Hypothalamus (tissue), 51 donors: ENCODE measurements around the gene FAM210B.
"Not testable (repeated sequence)": the region's sequence is repeated elsewhere in the genome, so short reads cannot be mapped to it uniquely, and the experiment has no call there.

Experiments
- DNase-seq, 51 donors: peaks; one replicate each; lab custom pipeline; 2025; lab: John Stamatoyannopoulos, UW

Gene FAM210B, protein sequence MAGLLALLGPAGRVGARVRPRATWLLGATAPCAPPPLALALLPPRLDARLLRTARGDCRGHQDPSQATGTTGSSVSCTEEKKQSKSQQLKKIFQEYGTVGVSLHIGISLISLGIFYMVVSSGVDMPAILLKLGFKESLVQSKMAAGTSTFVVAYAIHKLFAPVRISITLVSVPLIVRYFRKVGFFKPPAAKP

DNA sequence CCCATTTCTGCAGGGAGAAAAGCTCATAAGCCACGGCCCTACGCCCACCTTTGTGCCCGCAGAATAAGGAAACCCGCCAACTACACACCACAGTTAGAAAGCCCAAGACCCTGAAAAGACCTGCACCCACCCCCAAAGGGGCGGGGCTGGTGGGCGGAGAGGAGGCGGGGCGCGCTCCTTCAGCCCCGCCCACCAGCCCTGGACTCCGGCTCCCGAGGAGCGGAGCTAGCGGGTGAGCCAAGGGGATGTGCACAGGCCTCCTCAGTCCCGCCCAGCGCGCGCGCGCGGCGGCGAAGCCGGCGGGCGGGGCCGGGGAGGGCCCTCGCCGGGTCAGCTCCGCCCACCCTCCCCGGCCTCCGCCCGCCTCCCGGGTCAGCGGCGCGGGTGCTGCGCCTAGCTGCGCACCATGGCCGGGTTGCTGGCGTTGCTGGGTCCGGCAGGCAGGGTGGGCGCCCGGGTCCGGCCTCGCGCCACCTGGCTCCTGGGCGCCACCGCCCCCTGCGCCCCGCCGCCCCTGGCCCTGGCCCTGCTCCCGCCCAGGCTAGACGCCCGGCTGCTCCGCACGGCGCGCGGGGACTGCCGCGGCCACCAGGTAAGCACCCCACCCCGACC is at the start of gene FAM210B:
Gene FAM210B, plus strand, starts transcription at position 375 of the 612 bp plus-strand sequence. Its CDS starts 32 bp downstream, at position 407.
- peak in 50 of 51 donors; percentile 27 to 94 (median 79) for DNase-seq

DNA sequence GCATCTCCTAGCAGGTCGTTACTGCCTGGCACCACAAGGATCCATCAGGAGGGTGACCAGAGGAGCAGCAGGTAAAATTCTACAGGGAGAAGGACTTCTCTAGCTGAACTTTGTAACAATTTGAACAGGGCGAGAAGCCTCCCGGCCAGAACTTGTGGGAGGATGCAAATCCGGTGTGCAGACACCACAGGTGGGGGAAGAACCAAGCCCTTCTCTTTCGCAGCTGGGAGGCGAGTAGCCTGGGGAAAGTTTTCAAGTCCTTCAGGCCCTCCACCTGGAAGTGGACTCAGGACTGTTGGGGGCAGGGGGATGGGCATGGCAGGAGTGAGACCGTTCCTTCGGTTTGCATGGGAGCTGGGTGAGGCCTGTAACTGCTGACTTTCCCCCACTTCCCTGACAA is 42.7 kb upstream of the FAM210B start:
- no peak for DNase-seq

DNA sequence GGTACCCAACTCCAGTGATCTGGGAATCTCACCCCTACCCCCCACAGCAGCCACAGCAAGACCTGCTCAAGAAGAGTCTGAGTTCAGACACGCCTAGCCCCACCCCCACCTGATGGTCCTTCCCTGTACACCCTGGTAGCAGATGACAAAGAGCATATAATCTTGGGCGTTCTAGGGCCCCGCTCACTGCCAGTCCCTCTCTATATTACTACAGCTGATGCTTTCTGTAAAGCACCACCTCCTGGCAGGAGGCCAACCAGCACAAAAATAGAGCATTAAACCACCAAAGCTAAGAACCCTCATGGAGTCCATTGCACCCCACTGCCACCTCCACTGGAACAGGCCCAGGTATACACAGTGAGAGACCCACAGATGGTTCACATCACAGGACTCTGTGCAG is 42.3 kb upstream of the FAM210B start:
- DNase-seq: no peak

DNA sequence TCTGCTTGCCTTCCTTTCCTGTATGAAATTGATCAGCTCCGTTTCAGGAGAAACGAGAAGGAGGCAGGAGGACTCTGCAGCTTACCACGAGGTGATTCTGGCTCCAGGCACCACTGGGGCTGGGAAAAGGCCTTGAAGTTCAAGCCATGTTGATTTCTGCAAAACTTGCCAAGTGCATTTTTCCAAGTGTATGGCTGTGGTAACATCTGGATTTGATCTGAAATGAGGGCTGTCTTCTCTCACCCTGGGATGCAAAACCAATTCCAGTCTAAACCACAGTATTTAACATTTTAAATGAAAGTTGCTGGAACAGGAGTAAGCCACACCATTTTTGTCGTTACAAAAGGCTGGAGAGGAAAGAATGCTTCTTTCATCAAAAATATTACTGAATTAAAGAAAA is 36.1 kb upstream of the FAM210B start:
- DNase-seq: no peak

DNA sequence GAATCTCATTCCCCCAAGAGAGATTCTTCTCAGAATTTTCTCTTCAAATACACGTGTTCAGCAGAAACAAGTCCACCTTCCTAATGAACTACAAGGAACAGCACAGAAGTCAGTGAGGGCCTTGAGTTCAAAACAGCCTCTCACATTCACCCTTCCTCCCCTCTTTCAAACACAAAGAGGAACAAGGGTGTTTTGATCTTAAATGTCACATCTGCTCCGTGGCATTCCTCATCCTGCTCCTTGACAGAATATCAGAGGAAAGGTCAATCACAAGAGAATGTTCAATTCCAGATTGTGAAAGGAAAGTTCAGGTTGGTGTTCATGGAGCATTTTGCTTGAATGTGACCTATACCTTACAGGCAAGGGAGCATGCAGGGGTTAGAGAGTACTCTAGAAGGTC is 35.6 kb upstream of the FAM210B start:
- DNase-seq: no peak

DNA sequence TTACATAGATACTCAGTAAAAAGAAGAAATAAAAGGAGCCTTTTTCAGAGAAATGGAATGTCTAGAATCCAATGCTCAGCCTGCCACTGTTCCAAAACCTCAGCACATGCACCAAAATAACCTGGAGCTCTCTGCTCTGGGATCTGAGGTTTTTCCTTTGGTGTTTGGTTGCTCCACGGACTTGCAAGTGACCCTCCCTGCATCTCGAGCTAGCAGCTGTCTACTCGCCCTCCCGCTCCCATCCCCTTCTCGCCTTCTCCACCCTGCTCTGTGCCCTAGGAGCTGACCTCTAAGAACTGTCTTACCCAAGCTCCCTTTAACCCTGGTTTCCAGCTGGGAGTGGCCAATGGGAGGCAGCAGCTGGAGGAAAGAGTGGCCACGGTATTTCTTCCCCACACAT is 35.1 kb upstream of the FAM210B start:
- peak in 1 of 51 donors; percentile 3 for DNase-seq

DNA sequence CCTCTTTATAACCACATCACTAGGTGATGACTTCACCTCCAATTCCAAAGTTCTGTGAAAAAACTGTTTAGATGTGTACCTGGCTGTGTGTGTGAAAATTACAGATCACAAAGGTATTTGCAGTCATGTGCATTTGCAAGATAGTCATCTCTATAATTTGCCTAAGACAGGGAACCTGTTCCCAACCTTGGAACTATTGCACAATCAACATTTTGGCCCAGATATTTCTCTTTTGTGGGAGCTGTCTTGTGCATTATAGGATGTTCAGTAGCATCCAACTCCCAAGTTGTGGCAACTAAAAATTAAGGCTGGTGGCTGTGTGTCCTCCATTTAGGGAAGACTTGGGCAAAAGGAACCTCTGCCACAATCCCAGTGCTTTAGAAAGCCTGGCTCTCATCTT is 34.0 kb upstream of the FAM210B start:
- no peak for DNase-seq

DNA sequence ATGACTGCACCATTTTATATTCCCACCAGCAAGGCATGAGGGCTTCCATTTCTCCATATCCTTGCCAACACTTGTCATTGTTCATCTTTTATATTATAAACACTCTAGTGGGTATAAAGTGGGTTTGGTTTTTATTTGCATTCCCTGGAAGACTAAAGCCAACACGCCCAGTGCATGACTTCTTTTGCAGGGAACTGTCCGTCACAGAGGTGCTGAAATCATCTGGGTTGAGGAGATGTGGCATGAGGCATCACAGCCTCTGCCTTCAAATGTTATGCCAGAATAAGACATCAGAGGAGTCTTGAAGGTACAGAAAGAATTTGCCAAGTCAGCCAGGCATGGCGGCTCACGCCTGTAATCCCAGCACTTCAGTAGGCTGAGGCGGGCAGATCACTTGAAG is 29.9 kb upstream of the FAM210B start:
- peak in 1 of 51 donors; percentile 4 for DNase-seq

DNA sequence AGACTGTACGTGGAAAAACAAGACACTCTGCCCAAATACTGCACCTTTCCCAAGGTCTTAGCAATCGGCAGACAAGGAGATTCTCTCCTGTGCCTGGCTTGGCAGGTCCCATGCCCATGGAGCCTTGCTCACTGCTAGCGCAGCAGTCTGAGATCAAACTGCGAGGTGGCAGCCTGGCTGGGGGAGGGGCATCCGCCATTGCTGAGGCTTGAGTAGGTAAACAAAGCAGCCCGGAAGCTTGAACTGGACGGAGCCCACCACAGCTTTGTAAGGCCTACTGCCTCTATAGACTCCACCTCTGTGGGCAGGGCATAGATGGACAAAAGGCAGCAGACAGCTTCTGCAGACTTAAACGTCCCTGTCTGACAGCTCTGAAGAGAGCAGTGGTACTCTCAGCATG is 22.1 kb upstream of the FAM210B start:
- not testable (repeated sequence) for DNase-seq

DNA sequence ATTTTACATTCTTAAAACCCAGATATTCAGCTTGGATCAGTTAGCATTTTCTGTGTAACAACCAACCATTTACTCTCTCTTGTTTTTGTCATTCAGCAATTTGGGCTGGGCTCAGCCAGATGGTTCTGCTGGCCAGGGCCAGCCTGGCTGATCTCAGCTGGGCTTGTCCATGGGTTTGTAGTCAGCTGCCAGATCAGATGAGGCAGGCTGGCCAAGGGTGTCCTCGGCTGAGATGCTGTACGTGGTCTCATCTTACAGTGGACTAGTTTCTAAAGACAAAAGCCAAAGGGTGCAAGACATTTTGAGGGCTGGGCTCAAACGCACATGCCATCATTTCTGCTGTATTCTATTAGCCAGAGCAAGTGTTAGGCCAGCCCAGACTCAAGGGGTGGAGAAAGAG is 16.0 kb upstream of the FAM210B start:
- no peak for DNase-seq

DNA sequence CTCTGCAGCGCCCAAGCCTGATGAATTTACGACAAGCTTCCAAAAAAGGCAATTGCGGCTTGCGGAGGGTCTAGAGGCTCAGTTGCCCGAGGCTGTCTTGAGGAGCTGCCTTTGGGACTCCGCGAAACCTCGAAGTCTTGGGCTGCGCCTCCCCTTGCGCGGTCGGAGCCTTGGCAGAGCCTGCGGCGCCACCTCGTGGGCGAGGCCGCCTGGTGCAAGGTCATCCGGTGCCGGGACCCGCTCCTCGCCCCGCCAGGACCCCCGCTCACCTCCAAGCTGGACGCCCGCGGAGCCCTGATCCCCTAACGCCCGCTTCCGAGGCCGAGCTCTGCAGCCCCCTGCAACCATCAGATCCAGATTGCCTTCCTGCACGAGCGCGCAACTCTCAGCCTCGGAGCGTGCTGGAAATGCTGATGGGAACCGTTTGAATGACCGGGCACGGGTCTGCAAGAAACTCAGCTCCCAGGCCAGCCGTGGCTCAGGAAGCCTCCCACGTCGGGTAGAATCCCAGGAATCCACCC is 14.9 kb upstream of the FAM210B start:
- DNase-seq: peak in 34 of 51 donors; percentile 7 to 65 (median 22)

DNA sequence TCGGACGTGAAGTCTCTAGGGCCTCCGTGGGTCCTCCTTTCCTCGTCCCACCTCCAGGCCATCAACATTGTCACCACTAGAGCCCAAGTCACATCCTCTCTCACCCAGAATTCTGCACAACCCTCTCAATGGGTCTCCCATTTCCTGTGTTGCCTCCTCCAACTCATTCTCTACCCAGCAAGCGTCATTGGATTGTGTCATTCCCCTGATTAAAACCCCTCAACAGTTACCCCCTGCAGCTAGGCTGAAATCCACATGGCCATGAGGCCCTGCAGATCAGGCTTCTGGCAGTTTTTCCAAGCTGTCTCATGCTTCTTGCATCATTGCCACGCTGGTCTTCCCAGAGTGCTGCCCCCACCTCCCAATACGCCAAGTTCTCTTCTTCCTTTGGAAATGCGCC is 12.9 kb upstream of the FAM210B start:
- DNase-seq: no peak

DNA sequence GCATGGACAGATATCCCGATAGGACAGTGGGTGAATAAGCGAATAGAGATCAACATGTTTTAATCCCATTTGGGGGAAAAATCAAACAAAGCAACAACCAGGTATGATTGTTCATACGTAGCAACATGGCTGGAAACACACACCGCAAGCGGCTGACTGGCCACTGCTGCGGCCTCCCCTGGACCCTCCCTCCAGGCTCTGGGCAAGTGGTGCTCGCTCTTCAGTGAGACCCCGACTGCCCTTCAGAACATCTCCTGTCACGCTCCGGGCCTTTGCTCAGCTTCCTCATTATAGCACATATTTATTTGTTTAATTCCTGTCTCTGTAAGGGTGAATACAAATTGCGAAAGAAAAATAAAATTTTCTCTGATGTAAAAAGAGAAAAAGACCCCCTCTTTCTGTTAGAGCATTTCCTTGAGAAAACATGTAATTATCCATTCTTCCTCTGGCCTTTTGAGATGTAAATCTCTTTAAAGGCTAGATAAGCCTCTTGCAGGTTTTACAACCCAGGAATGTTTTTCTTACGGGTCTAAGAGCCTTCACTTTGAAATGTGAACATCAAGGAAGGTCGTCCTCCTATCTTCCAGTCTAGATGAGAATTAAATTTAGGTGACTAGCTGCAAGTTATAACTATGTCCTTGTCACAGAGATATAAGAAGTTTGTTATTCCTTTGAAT is 11.0 kb upstream of the FAM210B start:
- DNase-seq: no peak

DNA sequence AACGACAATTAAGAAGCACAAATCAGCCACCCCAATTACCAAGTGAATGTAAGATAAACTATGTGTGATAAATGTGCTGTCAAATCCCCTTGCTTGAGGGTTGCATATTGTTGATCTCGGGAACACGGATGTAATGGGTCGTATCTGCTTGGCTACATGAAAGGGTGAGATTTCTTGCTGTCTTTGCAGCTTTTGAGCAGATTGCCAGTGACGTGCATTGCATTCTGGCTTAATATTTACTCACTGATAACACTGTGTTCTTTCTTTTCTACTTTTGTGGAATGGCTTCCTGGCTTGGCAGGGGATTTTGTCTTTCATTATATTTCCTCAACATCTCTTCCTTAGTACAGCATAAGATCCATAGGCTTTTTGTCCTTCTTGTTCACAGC is 10.5 kb upstream of the FAM210B start:
- DNase-seq: no peak

DNA sequence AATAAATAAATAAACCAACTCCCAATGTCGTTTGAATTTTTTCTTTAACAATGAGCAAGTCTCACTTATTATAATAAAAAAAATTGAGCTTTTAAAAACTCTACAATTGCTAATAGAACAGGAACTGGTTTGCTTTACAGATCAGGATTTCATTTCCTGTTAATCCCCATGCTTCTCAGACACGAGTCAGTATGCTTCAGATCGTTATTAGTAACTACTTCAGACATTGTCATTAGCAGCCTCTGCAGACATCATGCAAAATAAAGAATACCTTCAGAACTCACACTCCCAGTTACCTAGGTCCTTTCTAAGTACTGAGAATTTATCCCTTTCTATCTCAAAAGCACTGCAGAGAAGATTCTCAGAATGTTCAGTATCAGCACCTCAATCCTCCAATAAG is 10.0 kb upstream of the FAM210B start:
- DNase-seq: no peak

DNA sequence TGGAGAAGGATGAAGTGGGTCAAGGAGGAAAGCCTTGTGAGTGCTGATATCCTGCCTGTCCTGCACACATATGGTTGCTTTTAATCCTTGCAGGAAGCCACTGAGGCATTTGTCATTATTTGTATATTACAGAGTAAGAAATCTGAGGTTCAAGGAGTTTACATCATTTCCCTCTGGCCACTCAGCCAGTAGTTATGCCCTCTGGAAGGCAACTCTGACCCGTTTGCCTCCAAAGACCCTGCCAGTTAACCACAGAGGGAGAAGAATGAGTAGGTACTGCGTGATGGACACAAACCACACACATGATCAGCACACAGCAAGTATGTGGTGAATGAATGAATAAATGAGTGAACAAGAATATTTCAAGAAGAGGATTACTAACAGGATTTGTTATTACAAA is 7.9 kb upstream of the FAM210B start:
- DNase-seq: no peak

DNA sequence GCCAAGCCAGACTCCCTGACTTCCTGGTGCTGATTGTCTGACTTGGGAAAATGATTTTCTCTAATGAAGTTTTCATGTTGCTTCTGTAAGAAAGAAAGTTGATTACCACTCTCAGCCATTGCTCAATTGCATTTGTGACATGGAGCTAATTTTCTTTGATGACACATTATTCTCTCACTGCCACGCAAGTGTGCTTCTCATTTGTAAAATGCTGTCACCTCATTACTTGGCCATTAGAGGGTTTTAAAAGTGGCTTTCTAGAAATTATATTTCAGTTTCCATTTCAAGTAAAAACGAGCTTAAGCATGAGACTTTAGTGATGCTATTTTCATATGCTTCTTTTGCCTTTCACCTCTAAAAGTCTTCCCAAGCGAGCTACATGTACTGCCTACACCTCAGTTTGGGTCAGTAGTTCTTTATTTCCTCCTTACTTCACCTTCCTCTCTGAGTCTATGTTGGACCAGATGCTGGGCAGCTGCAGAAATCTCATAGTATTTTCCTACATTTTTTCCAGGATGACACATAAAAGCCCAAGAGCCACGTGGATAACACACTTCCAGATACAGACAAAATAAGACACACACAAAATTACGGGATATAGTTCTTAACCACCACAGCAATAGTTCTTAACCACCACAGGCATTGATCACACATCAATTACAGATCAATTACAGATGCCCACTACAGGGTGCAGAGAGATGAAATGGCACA is 6.3 kb upstream of the FAM210B start:
- no peak for DNase-seq

DNA sequence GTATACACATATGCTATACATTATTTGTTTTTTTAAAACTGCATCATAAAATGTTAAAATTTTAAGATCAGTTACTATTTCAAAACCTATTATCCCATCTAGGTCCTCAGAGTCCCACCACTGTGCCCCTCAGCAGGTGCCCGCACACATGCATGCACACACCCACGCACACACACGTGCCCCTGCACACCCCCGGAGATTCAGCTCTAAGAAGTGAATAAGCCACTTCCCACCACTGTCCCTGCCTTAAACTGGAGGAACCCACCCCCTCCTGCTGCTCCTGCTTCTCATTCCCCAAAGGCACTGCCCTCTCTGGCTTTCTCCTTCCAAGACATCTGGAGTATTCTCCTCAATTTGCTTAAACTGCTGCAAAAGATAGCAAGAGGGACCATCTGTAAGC is 5.4 kb upstream of the FAM210B start:
- DNase-seq: no peak

DNA sequence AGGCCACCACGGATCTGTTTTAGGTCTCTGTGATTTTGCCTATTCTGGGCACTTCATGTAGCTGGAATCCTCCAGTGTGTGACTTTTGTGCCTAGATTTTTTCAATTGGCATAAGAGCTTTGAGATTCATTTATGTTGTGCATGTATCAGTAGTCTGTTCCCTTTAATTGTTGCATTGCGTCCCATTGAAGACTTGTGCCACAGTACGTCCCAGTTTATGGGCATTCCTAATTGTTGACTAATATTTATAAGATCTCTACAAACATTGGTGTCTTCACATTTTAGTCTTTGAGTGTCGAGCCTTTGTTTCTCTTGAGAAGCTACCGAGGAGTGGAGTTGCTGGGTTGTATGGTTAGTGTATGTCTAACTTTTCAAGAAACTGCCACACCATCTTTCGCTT is 704 bp upstream of the FAM210B start:
- DNase-seq: no peak

DNA sequence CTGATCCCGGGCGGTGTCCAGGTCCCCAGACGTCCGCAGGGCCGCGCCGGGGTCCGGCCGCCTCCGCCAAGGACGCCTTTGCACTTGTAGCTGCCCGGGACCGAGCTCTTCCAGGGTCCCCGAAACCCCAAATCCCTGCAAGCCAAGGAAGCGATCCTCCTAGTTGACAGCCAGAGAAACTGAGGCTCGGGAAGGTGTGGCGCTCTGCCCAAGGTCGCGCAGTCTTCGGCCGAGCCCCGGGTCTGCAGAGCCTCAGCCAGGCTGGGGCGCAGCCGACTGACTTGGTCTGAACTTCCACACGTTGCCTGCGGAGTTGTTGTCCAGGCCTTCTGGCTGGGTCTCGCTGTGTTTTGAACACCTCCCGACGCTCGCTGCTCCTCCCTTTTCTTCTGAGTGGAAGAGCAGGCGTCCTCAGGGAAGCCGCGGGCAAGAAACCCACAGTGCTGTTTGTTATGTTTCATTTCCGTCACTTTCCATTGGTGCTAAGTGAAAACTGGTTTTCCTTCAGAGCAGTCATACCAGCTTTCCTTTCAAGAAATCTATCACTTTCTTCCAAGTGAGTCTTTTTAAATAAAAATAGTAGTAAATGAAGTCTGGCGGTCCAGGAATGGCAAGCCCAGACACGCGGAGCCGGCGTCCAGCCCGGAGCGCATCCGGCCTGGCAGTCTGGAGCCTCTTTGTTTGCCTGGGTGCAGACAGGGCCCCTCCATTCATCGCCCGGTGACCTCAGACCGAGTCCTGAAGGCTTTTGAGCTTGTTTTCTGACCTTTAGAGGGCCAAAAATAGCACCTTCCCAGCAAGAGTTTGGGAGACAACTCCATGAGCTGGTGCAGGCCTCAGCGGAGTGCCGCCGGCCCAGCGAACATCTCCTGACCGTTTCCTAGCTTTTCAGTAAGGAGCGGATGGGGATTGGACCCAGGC is 698 bp downstream of the FAM210B start:
- DNase-seq: peak in 37 of 51 donors; percentile 7 to 65 (median 34)
